Pancreas (tissue), 10 donors: ENCODE data around the gene BCO2. TPM values are rescaled to one million over a fixed set of nuclear protein-coding genes. Genes with fewer than 3 reads are reported as not detected.

Source experiments
- ATAC-seq, 4 donors: fragments of 200-7000 bp; cut with Tn5 transposase; one replicate each; pipeline versions ENCODE4 v1.8.0 to v1.9.1; 2020; ENCODE audit warnings: mild to moderate bottlenecking in 4 of 4, moderate library complexity in 4 of 4
- DNase-seq, 6 donors: peaks; one replicate each; pipeline ENCODE4 v3.0.0-alpha.2; 2020
- FAIRE-seq: peaks from 2 replicates; lab custom pipeline; 2012; peaks lifted over from hg19 to GRCh38; lab: Jason Lieb, UNC
- H3K27ac ChIP-seq, 4 donors: fragments of 200-600 bp; sonication (generic); 1 replicate in 3 of 4; 2 replicates in 1 of 4; pipeline versions ENCODE4 v1.5.0 to v1.8.0; 2020
- H3K27me3 ChIP-seq, 4 donors: fragments of 200-600 bp; one replicate each; pipeline ENCODE4 v1.8.0; 2021
- H3K36me3 ChIP-seq, 3 donors: fragments of 200-600 bp; sonication (generic) in 1 of 3; one replicate each; pipeline versions ENCODE4 v1.5.0 to v1.8.0; 2020 to 2021
- H3K4me1 ChIP-seq, 3 donors: fragments of 200-600 bp; one replicate each; pipeline ENCODE4 v1.8.0; 2021
- H3K4me3 ChIP-seq, 4 donors: fragments of 200-600 bp; sonication (generic) in 2 of 4; one replicate each; pipeline versions ENCODE4 v1.5.0 to v1.8.0; 2020 to 2021
- H3K9me3 ChIP-seq, 4 donors: fragments of 200-600 bp; one replicate each; pipeline ENCODE4 v1.8.0; 2021
- WGBS, 2 donors: extraction: QIAGEN DNeasy Blood & Tissue Kit; methylation state at CpG; one replicate each; pipeline ENCODE4 v1.1.7; 2013; 5-methylcytosine and 5-hydroxymethylcytosine counted together
- intact Hi-C, 3 donors: fragments of 100-400 bp; cut with DNase I; formaldehyde crosslinking; loops; one replicate each; pipeline versions ENCODE4 v1.11.1 to v1.14.2; 2022
- polyA plus RNA-seq, 2 donors: library from polyadenylated mRNA; stranded (reverse); fragments of 200-250 nt; gene quantifications; one replicate each; pipeline ENCODE4 v1.2.3, GENCODE V29; 2013
- total RNA-seq, 6 donors: library from RNA; stranded (reverse); fragmentation: NEBNext Ultra II Directional in 4 of 6; extraction: Animal tissue kit (Norgen Biotek cat#: 25700) in 4 of 6; gene quantifications; one replicate each; pipeline versions ENCODE4 v1.2.1 to v1.2.4, GENCODE V29; 2021 to 2023
- TF ChIP-seq, protein P1 (sequence below), 4 donors: fragments of 200-600 bp; sonication (generic) in 3 of 4; IDR thresholded peaks; one replicate each; pipeline versions ENCODE4 v1.5.0 to v1.8.0; 2021; ENCODE audit warnings: antibody characterized with exemption in 4 of 4
- donor health status: healthy with polysubstance abuse.
- donor health status: DM: no; HTN: no; CAD: no; lungs with moderate emphysema.
- donor health status: DM: no; HTN: no; CAD: no.
- donor health status: control.
- donor health status: control.
- donor health status: Bipolar disorder and iron deficiency.
- donor health status: DM: yes; HTN: yes; CAD: no.
- donor health status: DM: no; HTN: no; CAD: no.
- donor health status: DM: no; HTN: no; CAD: no.
- donor health status: DM: yes; HTN: yes; CAD: no.

The BCO2 gene
- total and polyA plus RNA-seq, 8 donors = 0.59 to 10.0 (median 2.5) TPM

DNA sequence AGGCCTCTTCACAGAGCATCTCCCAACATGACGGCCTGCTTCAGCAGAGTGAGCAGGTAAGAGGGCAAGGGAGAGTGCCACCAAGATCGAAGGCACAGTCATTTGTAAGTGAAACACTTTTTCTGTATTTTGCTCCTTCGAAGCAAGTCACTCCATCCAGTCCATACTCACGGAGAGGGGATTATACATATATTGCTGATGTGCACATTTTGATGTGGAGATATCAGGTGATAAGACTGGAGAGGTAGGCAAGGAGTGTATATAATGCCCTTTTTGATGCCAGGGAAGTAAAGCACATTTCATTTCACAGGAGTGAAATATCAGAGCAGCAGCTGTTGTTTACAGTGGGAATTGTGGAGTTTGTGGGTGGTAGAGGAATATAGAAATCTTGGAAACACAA is 62.1 kb downstream of the BCO2 start:
- TF ChIP-seq, protein P1, sequence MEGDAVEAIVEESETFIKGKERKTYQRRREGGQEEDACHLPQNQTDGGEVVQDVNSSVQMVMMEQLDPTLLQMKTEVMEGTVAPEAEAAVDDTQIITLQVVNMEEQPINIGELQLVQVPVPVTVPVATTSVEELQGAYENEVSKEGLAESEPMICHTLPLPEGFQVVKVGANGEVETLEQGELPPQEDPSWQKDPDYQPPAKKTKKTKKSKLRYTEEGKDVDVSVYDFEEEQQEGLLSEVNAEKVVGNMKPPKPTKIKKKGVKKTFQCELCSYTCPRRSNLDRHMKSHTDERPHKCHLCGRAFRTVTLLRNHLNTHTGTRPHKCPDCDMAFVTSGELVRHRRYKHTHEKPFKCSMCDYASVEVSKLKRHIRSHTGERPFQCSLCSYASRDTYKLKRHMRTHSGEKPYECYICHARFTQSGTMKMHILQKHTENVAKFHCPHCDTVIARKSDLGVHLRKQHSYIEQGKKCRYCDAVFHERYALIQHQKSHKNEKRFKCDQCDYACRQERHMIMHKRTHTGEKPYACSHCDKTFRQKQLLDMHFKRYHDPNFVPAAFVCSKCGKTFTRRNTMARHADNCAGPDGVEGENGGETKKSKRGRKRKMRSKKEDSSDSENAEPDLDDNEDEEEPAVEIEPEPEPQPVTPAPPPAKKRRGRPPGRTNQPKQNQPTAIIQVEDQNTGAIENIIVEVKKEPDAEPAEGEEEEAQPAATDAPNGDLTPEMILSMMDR (IDR thresholded peaks at IDR 0.05) = no peak
- DNase-seq = no peak
- no peaks in the 10 kb centered on the region for H3K9me3 ChIP-seq
- H3K27me3 ChIP-seq = no peaks in the 10 kb centered on the region
- no peak for ATAC-seq
- no peaks in the 10 kb centered on the region for H3K4me1 ChIP-seq
- WGBS, 2 donors = 93 to 97% methylated on average over 4 of the region's 4 CpGs
- intact Hi-C loops = no loop called here
- H3K27ac ChIP-seq = no peak overlapping the region
- H3K4me3 ChIP-seq = no peak overlapping the region
- peaks cover 0 to 18% (median 4%) of the 10 kb centered on the region in 3 donors for H3K36me3 ChIP-seq
- FAIRE-seq = no peak

DNA sequence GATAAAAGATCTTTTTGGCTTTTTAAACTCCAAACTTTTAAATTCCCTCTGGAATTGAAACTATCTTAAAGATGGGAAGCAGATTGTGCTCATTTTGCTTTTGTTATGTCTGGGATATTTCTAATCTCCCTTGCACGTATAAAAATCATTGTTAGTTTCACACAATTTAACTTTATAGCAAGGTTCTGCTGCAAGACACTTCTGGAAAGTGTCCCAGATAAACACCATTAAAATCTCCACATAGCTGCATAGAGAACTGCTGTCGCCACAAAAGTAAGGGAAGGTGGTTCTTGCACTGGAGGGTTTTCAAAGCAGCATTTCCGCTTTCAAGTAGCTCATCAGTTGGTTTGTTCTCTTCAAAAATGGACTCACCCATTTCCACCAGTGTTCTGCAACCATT is 62.7 kb downstream of the BCO2 start:
- no peak for ATAC-seq

DNA sequence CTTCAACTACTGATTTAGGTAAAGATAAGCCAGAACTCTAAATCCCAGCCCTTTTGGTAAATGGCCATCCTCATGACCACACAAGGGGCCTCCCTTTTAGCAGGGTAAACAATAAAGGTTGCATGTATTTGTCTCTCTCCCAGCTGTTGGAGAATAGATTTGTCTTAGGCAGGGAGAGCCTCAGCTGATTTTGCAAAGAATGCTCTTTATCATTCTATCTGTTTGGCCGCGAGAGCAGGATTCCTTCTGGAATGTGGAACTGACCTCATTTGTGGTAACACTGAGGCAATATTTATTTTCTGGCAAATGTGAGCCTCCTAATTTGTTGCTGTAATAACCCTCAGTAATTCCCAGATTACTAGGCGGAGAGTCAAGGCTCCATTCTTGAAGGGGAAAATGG is 66.2 kb downstream of the BCO2 start:
- Histone ChIP-seq H3K27ac (no peak overlapping the region), H3K4me1 (no peaks in the 10 kb centered on the region), H3K27me3 (no peaks in the 10 kb centered on the region), H3K9me3 (no peaks in the 10 kb centered on the region), H3K36me3 (peaks cover 0 to 15% (median 0%) of the 10 kb centered on the region in 3 donors), H3K4me3 (no peak overlapping the region)
- FAIRE-seq (no peak), ATAC-seq (peak in 3 of 4 donors; percentile 67 to 71 (median 70)), DNase-seq (no peak)
- intact Hi-C loops = no loop called here
- 69 to 76% methylated on average over 3 of the region's 3 CpGs for WGBS, 2 donors
- TF ChIP-seq, protein P1 (IDR thresholded peaks at IDR 0.05) = no peak

More for the DNA sequence above, 62.7 kb downstream of the BCO2 start:
- Histone ChIP-seq H3K27me3 (no peaks in the 10 kb centered on the region), H3K4me3 (no peak overlapping the region), H3K4me1 (no peaks in the 10 kb centered on the region), H3K27ac (no peak overlapping the region), H3K36me3 (peaks cover 0 to 18% (median 4%) of the 10 kb centered on the region in 3 donors), H3K9me3 (no peaks in the 10 kb centered on the region)
- TF ChIP-seq, protein P1 (IDR thresholded peaks at IDR 0.05) = no peak
- DNase-seq = no peak
- intact Hi-C loops = no loop called here
- FAIRE-seq = no peak
- WGBS, 2 donors = 92% methylated on average over 3 of the region's 3 CpGs

DNA sequence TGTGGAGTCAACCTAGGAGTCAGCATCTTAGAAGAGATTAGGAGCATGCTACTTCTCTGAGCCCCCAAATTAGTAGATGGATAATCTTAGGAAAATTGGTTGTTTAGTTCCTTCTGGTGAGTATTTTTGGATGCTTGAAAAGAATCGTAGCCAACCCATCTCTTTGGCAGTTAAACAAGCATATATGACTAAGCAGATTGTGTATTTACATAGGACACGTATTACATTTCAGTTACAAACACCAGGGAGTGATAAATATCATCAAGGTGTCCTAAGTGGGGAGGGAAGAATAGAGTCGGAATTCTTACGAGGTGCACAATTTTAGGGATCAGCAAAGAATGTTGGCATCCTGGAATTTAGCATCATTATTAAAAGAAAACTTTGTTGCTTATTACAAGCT is 71.9 kb downstream of the BCO2 start:
- FAIRE-seq = no peak
- DNase-seq = no peak
- TF ChIP-seq, protein P1 (IDR thresholded peaks at IDR 0.05) = no peak
- Histone ChIP-seq H3K9me3 (no peaks in the 10 kb centered on the region), H3K36me3 (no peaks in the 10 kb centered on the region), H3K4me1 (no peaks in the 10 kb centered on the region), H3K27ac (no peak overlapping the region), H3K4me3 (no peak overlapping the region), H3K27me3 (no peaks in the 10 kb centered on the region)
- WGBS, 2 donors = 38% methylated on average over 4 of the region's 4 CpGs
- intact Hi-C loops = no loop called here
- ATAC-seq = no peak

DNA sequence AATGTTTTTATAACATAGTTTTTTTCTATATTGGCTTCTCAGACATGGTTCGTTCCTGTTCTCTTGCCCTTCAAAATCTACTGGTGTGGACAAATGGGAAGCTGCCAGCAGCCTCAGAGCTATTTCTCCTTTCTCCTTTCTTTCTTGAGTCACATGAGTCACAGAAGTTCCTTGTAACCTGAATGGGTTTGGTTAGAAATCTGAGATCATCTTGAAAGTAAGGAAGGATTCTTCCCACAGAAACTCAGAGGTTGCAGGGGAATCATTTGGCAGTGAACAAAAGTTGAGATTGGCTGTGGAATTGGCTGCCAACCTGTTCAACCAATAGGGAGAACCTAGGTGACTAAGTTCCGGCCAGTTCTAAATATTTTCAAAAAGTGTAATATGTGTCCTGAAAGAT is 72.9 kb downstream of the BCO2 start:
- WGBS, 2 donors = 86 to 94% methylated on average over 2 of the region's 2 CpGs
- H3K9me3 ChIP-seq = no peaks in the 10 kb centered on the region
- H3K27me3 ChIP-seq = no peaks in the 10 kb centered on the region
- FAIRE-seq (no peak), ATAC-seq (no peak), DNase-seq (no peak)
- no peak overlapping the region for H3K4me3 ChIP-seq
- intact Hi-C loops = no loop called here
- no peaks in the 10 kb centered on the region for H3K36me3 ChIP-seq
- H3K4me1 ChIP-seq = no peaks in the 10 kb centered on the region
- TF ChIP-seq, protein P1 (IDR thresholded peaks at IDR 0.05) = no peak
- H3K27ac ChIP-seq = no peak overlapping the region
